H9 (cell line): Measurements from ENCODE around the gene PARD6G. TPM values are rescaled to one million over a fixed set of nuclear protein-coding genes. Genes with fewer than 3 reads are reported as not detected.

ENCODE experiments used
- DNase-seq: peaks from one replicate; pipeline ENCODE4 v3.0.0-alpha.2; 2017
- H2AFZ ChIP-seq: one replicate; pipeline ENCODE4 v1.6.1; 2013; ENCODE audit warnings: mild to moderate bottlenecking, low read length, control low read depth, moderate library complexity
- H2AK5ac ChIP-seq: 2 replicates; pipeline ENCODE4 v1.6.1; 2013; ENCODE audit warnings: low read length, control low read depth, mixed read lengths; ENCODE audit not compliant: insufficient read length
- H2BK120ac ChIP-seq: one replicate; pipeline ENCODE4 v1.6.1; 2013; ENCODE audit warnings: low read depth, mild to moderate bottlenecking, low read length, control low read depth, inconsistent platforms; ENCODE audit not compliant: poor library complexity, severe bottlenecking
- H2BK12ac ChIP-seq: 2 replicates; pipeline ENCODE4 v1.6.1; 2013; ENCODE audit warnings: low read length, control low read depth, mixed read lengths, low read depth; ENCODE audit not compliant: insufficient read length
- H2BK15ac ChIP-seq: 2 replicates; pipeline ENCODE4 v1.6.1; 2013; ENCODE audit warnings: low read depth, low read length, control low read depth
- H2BK20ac ChIP-seq: one replicate; pipeline ENCODE4 v1.6.1; 2013; ENCODE audit warnings: low read depth, mild to moderate bottlenecking, low read length, control low read depth, inconsistent platforms; ENCODE audit not compliant: poor library complexity, severe bottlenecking
- H2BK5ac ChIP-seq: 2 replicates; pipeline ENCODE4 v1.6.1; 2013; ENCODE audit warnings: low read length, control low read depth, mixed read lengths; ENCODE audit not compliant: insufficient read length
- H3K14ac ChIP-seq: 2 replicates; pipeline ENCODE4 v1.6.1; 2013; ENCODE audit warnings: low read length, control low read depth; ENCODE audit not compliant: insufficient read depth
- H3K18ac ChIP-seq: 2 replicates; pipeline ENCODE4 v1.6.1; 2013; ENCODE audit warnings: low read depth, mild to moderate bottlenecking, mixed read lengths, low read length, control low read depth; ENCODE audit not compliant: insufficient read length
- H3K23ac ChIP-seq: 2 replicates; pipeline ENCODE4 v1.6.1; 2013; ENCODE audit warnings: low read length, control low read depth, mixed read lengths, low read depth; ENCODE audit not compliant: insufficient read length
- H3K23me2 ChIP-seq: 2 replicates; pipeline ENCODE4 v1.6.1; 2013; ENCODE audit warnings: low read depth, mild to moderate bottlenecking, mixed read lengths, low read length, control low read depth; ENCODE audit not compliant: insufficient read length, poor library complexity, severe bottlenecking
- H3K27ac ChIP-seq: 2 replicates; pipeline ENCODE4 v1.5.1; 2013; ENCODE audit warnings: low read length, control low read depth, mixed read lengths, low read depth; ENCODE audit not compliant: insufficient read length
- H3K27me3 ChIP-seq: 2 replicates; pipeline ENCODE4 v1.6.1; 2013; ENCODE audit warnings: low read length, control low read depth, inconsistent platforms; ENCODE audit not compliant: insufficient read depth
- H3K4ac ChIP-seq: 2 replicates; pipeline ENCODE4 v1.6.1; 2013; ENCODE audit warnings: low read depth, mild to moderate bottlenecking, control low read depth, inconsistent platforms, low read length, moderate library complexity
- H3K4me1 ChIP-seq: 2 replicates; pipeline ENCODE4 v1.6.1; 2013; ENCODE audit warnings: low read length, control low read depth, inconsistent platforms; ENCODE audit not compliant: insufficient read depth
- H3K4me2 ChIP-seq: 2 replicates; pipeline ENCODE4 v1.6.1; 2013; ENCODE audit warnings: low read length, control low read depth, mixed read lengths; ENCODE audit not compliant: insufficient read length, insufficient read depth
- H3K56ac ChIP-seq: 2 replicates; pipeline ENCODE4 v1.6.1; 2013; ENCODE audit warnings: low read depth, mild to moderate bottlenecking, mixed read lengths, low read length, control low read depth; ENCODE audit not compliant: insufficient read length
- H3K79me1 ChIP-seq: 2 replicates; pipeline ENCODE4 v1.6.1; 2013; ENCODE audit warnings: low read depth, mild to moderate bottlenecking, moderate library complexity, low read length, control low read depth, inconsistent platforms; ENCODE audit not compliant: insufficient read depth, poor library complexity, severe bottlenecking
- H3K79me2 ChIP-seq: 2 replicates; pipeline ENCODE4 v1.6.1; 2013; ENCODE audit warnings: low read length, control low read depth, inconsistent platforms; ENCODE audit not compliant: insufficient read depth
- H3K9ac ChIP-seq: 2 replicates; pipeline ENCODE4 v1.6.1; 2013; ENCODE audit warnings: low read length, control low read depth, mixed read lengths; ENCODE audit not compliant: insufficient read length; ENCODE audit errors: extremely low read depth
- H3K9me3 ChIP-seq: one replicate; pipeline ENCODE4 v1.6.1; 2013; ENCODE audit warnings: low read depth, low read length, inconsistent platforms; ENCODE audit not compliant: control insufficient read depth
- H3T11ph ChIP-seq: one replicate; pipeline ENCODE4 v1.6.1; 2013; ENCODE audit warnings: mild to moderate bottlenecking, low read length, control low read depth, inconsistent platforms
- H4K20me1 ChIP-seq: one replicate; pipeline ENCODE4 v1.6.1; 2013; ENCODE audit not compliant: control insufficient read depth, insufficient read length, insufficient read depth
- H4K5ac ChIP-seq: 2 replicates; pipeline ENCODE4 v1.6.1; 2013; ENCODE audit warnings: low read depth, mild to moderate bottlenecking, mixed read lengths, low read length, control low read depth; ENCODE audit not compliant: insufficient read length
- H4K8ac ChIP-seq: replicated peaks from 2 replicates; pipeline ENCODE4 v1.6.1; 2013; ENCODE audit warnings: low read length, control low read depth, mixed read lengths, low read depth; ENCODE audit not compliant: insufficient read length
- H4K91ac ChIP-seq: 2 replicates; pipeline ENCODE4 v1.6.1; 2013; ENCODE audit warnings: low read depth, mild to moderate bottlenecking, moderate library complexity, mixed read lengths, low read length, control low read depth; ENCODE audit not compliant: insufficient read length
- H3K27ac Mint-ChIP-seq, 3 experiments: 2 replicates in 2 of 3; 3 replicates in 1 of 3; pipeline ENCODE4 v1.8.0; 2020 to 2021; ENCODE audit warnings: mixed read lengths in 3 of 3, mild to moderate bottlenecking in 1 of 3, moderate library complexity in 1 of 3
- H3K27me3 Mint-ChIP-seq: 2 replicates; pipeline ENCODE4 v1.8.0; 2021; ENCODE audit warnings: low read depth, mild to moderate bottlenecking, moderate library complexity, mixed read lengths
- H3K36me3 Mint-ChIP-seq, 3 experiments: 2 replicates in 2 of 3; 3 replicates in 1 of 3; pipeline ENCODE4 v1.8.0; 2020 to 2021; ENCODE audit warnings: low read depth in 3 of 3, mixed read lengths in 3 of 3; ENCODE audit not compliant: insufficient read depth in 1 of 3
- H3K4me1 Mint-ChIP-seq, 2 experiments: 2 replicates each; pipeline ENCODE4 v1.8.0; 2020; ENCODE audit warnings: mixed read lengths in 2 of 2
- H3K4me3 Mint-ChIP-seq, 2 experiments: 2 replicates in 1 of 2; 3 replicates in 1 of 2; pipeline ENCODE4 v1.8.0; 2020 to 2021; ENCODE audit warnings: mild to moderate bottlenecking in 2 of 2, mixed read lengths in 2 of 2, moderate library complexity in 1 of 2
- H3K9me3 Mint-ChIP-seq, 2 experiments: 2 replicates in 1 of 2; 3 replicates in 1 of 2; pipeline ENCODE4 v1.8.0; 2020; ENCODE audit warnings: mild to moderate bottlenecking in 2 of 2, mixed read lengths in 2 of 2, moderate library complexity in 1 of 2
- WGBS: extraction: QIAGEN DNeasy Blood & Tissue Kit; methylation state at CpG from one replicate; pipeline ENCODE4 v1.1.7; 2013; ENCODE audit warnings: missing lambda C conversion rate, low lambda C conversion rate, mixed read lengths; ENCODE audit not compliant: insufficient read length; ENCODE audit errors: extremely low coverage; 5-methylcytosine and 5-hydroxymethylcytosine counted together
- total RNA-seq: library from RNA; stranded (reverse); gene quantifications from 2 replicates; pipeline ENCODE4 v1.2.1, GENCODE V29; 2021
- TF ChIP-seq, protein P1 (sequence below): fragments of 200-600 bp; sonication (generic); conservative IDR thresholded peaks from 3 replicates; pipeline ENCODE4 v1.8.0; 2021; ENCODE audit warnings: antibody characterized with exemption, mild to moderate bottlenecking

The PARD6G gene
- total RNA-seq, 1 experiment from 2014 or later: 11.2 TPM

DNA sequence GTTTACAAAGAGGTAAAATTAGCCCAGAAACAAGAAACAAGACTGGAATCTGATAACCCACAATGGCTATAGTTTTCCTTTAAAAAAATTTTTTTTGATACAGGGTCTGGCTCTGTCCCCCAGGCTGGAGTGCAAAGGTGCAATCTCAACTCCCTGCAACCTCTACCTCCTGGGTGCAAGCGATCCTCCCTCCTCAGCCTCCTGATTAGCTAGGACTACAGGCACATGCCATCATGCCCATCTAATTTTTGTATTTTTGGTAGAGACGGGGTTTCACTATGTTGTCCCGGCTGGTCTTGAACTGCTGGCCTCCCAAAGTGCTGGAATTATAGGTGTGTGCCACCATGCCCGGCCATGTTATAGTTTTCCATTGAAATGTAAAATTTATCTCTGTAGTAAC is 12.3 kb upstream of the PARD6G start:
- Mint-ChIP-seq H3K4me1 (no peaks in the 10 kb centered on the region), H3K4me3 (no peak overlapping the region), H3K27me3 (peaks cover 15% of the 10 kb centered on the region), H3K36me3 (peaks cover 0 to 3% (median 0%) of the 10 kb centered on the region in 3 experiments; a peak in 4 of 7 replicates), H3K27ac (no peak overlapping the region), H3K9me3 (peaks cover 38 to 46% of the 10 kb centered on the region in 2 experiments)
- no peak for DNase-seq
- Histone ChIP-seq H2BK15ac (no peak overlapping the region), H3K14ac (no peak overlapping the region), H3K9me3 (no peaks in the 10 kb centered on the region), H2BK12ac (no peak overlapping the region), H3K56ac (no peak overlapping the region), H4K8ac (no peak overlapping the region), H3K27ac (no peak overlapping the region), H2AFZ (no peak overlapping the region), H2BK120ac (no peak overlapping the region), H3K4me1 (no peaks in the 10 kb centered on the region), H3K9ac (no peak overlapping the region), H3K4me2 (no peak overlapping the region), H3K4ac (no peak overlapping the region), H4K5ac (no peak overlapping the region), H4K91ac (no peak overlapping the region), H3K23me2 (no peaks in the 10 kb centered on the region), H3K79me1 (no peaks in the 10 kb centered on the region), H3K79me2 (no peaks in the 10 kb centered on the region), H2BK5ac (no peak overlapping the region), H2AK5ac (no peak overlapping the region), H3K23ac (no peak overlapping the region), H4K20me1 (no peaks in the 10 kb centered on the region), H3K27me3 (no peaks in the 10 kb centered on the region), H2BK20ac (no peak overlapping the region), H3T11ph (no peak overlapping the region), H3K18ac (no peak overlapping the region)
- TF ChIP-seq, protein P1, sequence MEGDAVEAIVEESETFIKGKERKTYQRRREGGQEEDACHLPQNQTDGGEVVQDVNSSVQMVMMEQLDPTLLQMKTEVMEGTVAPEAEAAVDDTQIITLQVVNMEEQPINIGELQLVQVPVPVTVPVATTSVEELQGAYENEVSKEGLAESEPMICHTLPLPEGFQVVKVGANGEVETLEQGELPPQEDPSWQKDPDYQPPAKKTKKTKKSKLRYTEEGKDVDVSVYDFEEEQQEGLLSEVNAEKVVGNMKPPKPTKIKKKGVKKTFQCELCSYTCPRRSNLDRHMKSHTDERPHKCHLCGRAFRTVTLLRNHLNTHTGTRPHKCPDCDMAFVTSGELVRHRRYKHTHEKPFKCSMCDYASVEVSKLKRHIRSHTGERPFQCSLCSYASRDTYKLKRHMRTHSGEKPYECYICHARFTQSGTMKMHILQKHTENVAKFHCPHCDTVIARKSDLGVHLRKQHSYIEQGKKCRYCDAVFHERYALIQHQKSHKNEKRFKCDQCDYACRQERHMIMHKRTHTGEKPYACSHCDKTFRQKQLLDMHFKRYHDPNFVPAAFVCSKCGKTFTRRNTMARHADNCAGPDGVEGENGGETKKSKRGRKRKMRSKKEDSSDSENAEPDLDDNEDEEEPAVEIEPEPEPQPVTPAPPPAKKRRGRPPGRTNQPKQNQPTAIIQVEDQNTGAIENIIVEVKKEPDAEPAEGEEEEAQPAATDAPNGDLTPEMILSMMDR: no peak
- WGBS: no CpG with 5 or more reads among the region's 4 CpGs
